ENCODE results near the gene SECISBP2. TPM values are rescaled to one million over a fixed set of nuclear protein-coding genes. Genes with fewer than 3 reads are reported as not detected.

SECISBP2 gene
- total and polyA plus RNA-seq, 2 of the 13 experiments (the other 11 are each of a cell fraction or from before 2014, with no cell fraction given) = 32.4 to 38.0 TPM

- ATAC-seq = no peak
- peaks cover 13 to 39% of the 10 kb centered on the region in 2 experiments for H3K36me3 ChIP-seq (replicated peaks in 1 of 2; ENCODE audit: control insufficient read depth in 1 of 2, insufficient read depth in 2 of 2, low read length in 2 of 2)
- no peak for DNase-seq (ENCODE audit: low spot score)
- intact Hi-C loops (cut with micrococcal nuclease; ENCODE audit: unreplicated experiment) (no loop called here), in situ Hi-C loops (cut with HindIII; ENCODE audit: extremely low pct_ligation_motif_present, low pct_unique_long_range_greater_than_20kb) (no loop called here)
- no peaks in the 10 kb centered on the region for H4K20me1 ChIP-seq (ENCODE audit: insufficient read depth, low read length)
- peaks cover 79% of the 10 kb centered on the region for H3K4me1 ChIP-seq (ENCODE audit: insufficient read depth, low read length)
- H3K27me3 ChIP-seq (ENCODE audit: control insufficient read depth in 1 of 2, insufficient read depth in 2 of 2, low read length in 2 of 2) = no peaks in the 10 kb centered on the region
- no peak overlapping the region for H3K27ac ChIP-seq (ENCODE audit: extremely low read length, insufficient read depth, low read length)
- no peak overlapping the region for H3K4me3 ChIP-seq (replicated peaks in 1 of 3; ENCODE audit: insufficient read depth in 1 of 3, low read depth in 2 of 3, low read length in 3 of 3)
- TF ChIP-seq NR2F2 (IDR thresholded peaks at IDR 0.05; ENCODE audit: borderline replicate concordance, low read depth) = no peak
- no peak for TF ChIP-seq SP5 (CRISPR knock-in tag; IDR thresholded peaks at IDR 0.05; ENCODE audit: borderline replicate concordance, low read depth)
- TF ChIP-seq CENPT (CRISPR knock-in tag; IDR thresholded peaks at IDR 0.05; ENCODE audit: low read depth) = no peak
- no peak for TF ChIP-seq TERF1 (CRISPR knock-in tag; IDR thresholded peaks at IDR 0.05)
- TF ChIP-seq TBX2 (CRISPR knock-in tag; IDR thresholded peaks at IDR 0.05; ENCODE audit: borderline replicate concordance) = no peak
- TF ChIP-seq TCF12 (IDR thresholded peaks at IDR 0.05) = no peak
- TF ChIP-seq TCF12 (CRISPR knock-in tag; IDR thresholded peaks at IDR 0.05) = no peak
- no peak for TF ChIP-seq PAX8 (CRISPR knock-in tag; IDR thresholded peaks at IDR 0.05; ENCODE audit: borderline replicate concordance)
- no peak for TF ChIP-seq ZGPAT (CRISPR knock-in tag; IDR thresholded peaks at IDR 0.05)
- TF ChIP-seq KLF11 (CRISPR knock-in tag; IDR thresholded peaks at IDR 0.05) = no peak
- no peak for TF ChIP-seq NR2F1 (CRISPR knock-in tag; IDR thresholded peaks at IDR 0.05)
- no peak for TF ChIP-seq FLYWCH1 (CRISPR knock-in tag; IDR thresholded peaks at IDR 0.05)
- no peak overlapping the region for H3K9ac ChIP-seq (ENCODE audit: insufficient read depth, low read depth, low read length)
- no peak overlapping the region for H3K4me2 ChIP-seq (ENCODE audit: low read depth, low read length)
- BruUV-seq (replicated peaks) = no TSS peak
- 93% methylated on average over 3 of the region's 3 CpGs for WGBS (ENCODE audit: low lambda C conversion rate)
- H3K9me3 ChIP-seq (ENCODE audit: low read length) = no peaks in the 10 kb centered on the region
- no peak overlapping the region for H2AFZ ChIP-seq (ENCODE audit: low read length)
- no peak for FAIRE-seq
- no peaks in the 10 kb centered on the region for H3K79me2 ChIP-seq (ENCODE audit: insufficient read depth, low read length)
- CTCF ChIA-PET (ENCODE audit: low intra/inter-chr PET ratio, low total read pairs) = no interaction called here
- POLR2A ChIA-PET = no interaction called here
These were observed 42.2 kb downstream of the SECISBP2 start for GRCh38 chr9:89360465-89360864.
